H9 (cell line): ENCODE data around the gene FRAS1. TPM values are rescaled to one million over a fixed set of nuclear protein-coding genes. Genes with fewer than 3 reads are reported as not detected.

Source experiments
- DNase-seq: peaks from one replicate; pipeline ENCODE4 v3.0.0-alpha.2; 2017
- H2AFZ ChIP-seq: one replicate; pipeline ENCODE4 v1.6.1; 2013; ENCODE audit warnings: mild to moderate bottlenecking, low read length, control low read depth, moderate library complexity
- H2AK5ac ChIP-seq: 2 replicates; pipeline ENCODE4 v1.6.1; 2013; ENCODE audit warnings: low read length, control low read depth, mixed read lengths; ENCODE audit not compliant: insufficient read length
- H2BK120ac ChIP-seq: one replicate; pipeline ENCODE4 v1.6.1; 2013; ENCODE audit warnings: low read depth, mild to moderate bottlenecking, low read length, control low read depth, inconsistent platforms; ENCODE audit not compliant: poor library complexity, severe bottlenecking
- H2BK12ac ChIP-seq: 2 replicates; pipeline ENCODE4 v1.6.1; 2013; ENCODE audit warnings: low read length, control low read depth, mixed read lengths, low read depth; ENCODE audit not compliant: insufficient read length
- H2BK15ac ChIP-seq: 2 replicates; pipeline ENCODE4 v1.6.1; 2013; ENCODE audit warnings: low read depth, low read length, control low read depth
- H2BK20ac ChIP-seq: one replicate; pipeline ENCODE4 v1.6.1; 2013; ENCODE audit warnings: low read depth, mild to moderate bottlenecking, low read length, control low read depth, inconsistent platforms; ENCODE audit not compliant: poor library complexity, severe bottlenecking
- H2BK5ac ChIP-seq: 2 replicates; pipeline ENCODE4 v1.6.1; 2013; ENCODE audit warnings: low read length, control low read depth, mixed read lengths; ENCODE audit not compliant: insufficient read length
- H3K14ac ChIP-seq: 2 replicates; pipeline ENCODE4 v1.6.1; 2013; ENCODE audit warnings: low read length, control low read depth; ENCODE audit not compliant: insufficient read depth
- H3K18ac ChIP-seq: 2 replicates; pipeline ENCODE4 v1.6.1; 2013; ENCODE audit warnings: low read depth, mild to moderate bottlenecking, mixed read lengths, low read length, control low read depth; ENCODE audit not compliant: insufficient read length
- H3K23ac ChIP-seq: 2 replicates; pipeline ENCODE4 v1.6.1; 2013; ENCODE audit warnings: low read length, control low read depth, mixed read lengths, low read depth; ENCODE audit not compliant: insufficient read length
- H3K23me2 ChIP-seq: 2 replicates; pipeline ENCODE4 v1.6.1; 2013; ENCODE audit warnings: low read depth, mild to moderate bottlenecking, mixed read lengths, low read length, control low read depth; ENCODE audit not compliant: insufficient read length, poor library complexity, severe bottlenecking
- H3K27ac ChIP-seq: 2 replicates; pipeline ENCODE4 v1.5.1; 2013; ENCODE audit warnings: low read length, control low read depth, mixed read lengths, low read depth; ENCODE audit not compliant: insufficient read length
- H3K27me3 ChIP-seq: 2 replicates; pipeline ENCODE4 v1.6.1; 2013; ENCODE audit warnings: low read length, control low read depth, inconsistent platforms; ENCODE audit not compliant: insufficient read depth
- H3K4ac ChIP-seq: 2 replicates; pipeline ENCODE4 v1.6.1; 2013; ENCODE audit warnings: low read depth, mild to moderate bottlenecking, control low read depth, inconsistent platforms, low read length, moderate library complexity
- H3K4me1 ChIP-seq: 2 replicates; pipeline ENCODE4 v1.6.1; 2013; ENCODE audit warnings: low read length, control low read depth, inconsistent platforms; ENCODE audit not compliant: insufficient read depth
- H3K4me2 ChIP-seq: 2 replicates; pipeline ENCODE4 v1.6.1; 2013; ENCODE audit warnings: low read length, control low read depth, mixed read lengths; ENCODE audit not compliant: insufficient read length, insufficient read depth
- H3K56ac ChIP-seq: 2 replicates; pipeline ENCODE4 v1.6.1; 2013; ENCODE audit warnings: low read depth, mild to moderate bottlenecking, mixed read lengths, low read length, control low read depth; ENCODE audit not compliant: insufficient read length
- H3K79me1 ChIP-seq: 2 replicates; pipeline ENCODE4 v1.6.1; 2013; ENCODE audit warnings: low read depth, mild to moderate bottlenecking, moderate library complexity, low read length, control low read depth, inconsistent platforms; ENCODE audit not compliant: insufficient read depth, poor library complexity, severe bottlenecking
- H3K79me2 ChIP-seq: 2 replicates; pipeline ENCODE4 v1.6.1; 2013; ENCODE audit warnings: low read length, control low read depth, inconsistent platforms; ENCODE audit not compliant: insufficient read depth
- H3K9ac ChIP-seq: 2 replicates; pipeline ENCODE4 v1.6.1; 2013; ENCODE audit warnings: low read length, control low read depth, mixed read lengths; ENCODE audit not compliant: insufficient read length; ENCODE audit errors: extremely low read depth
- H3K9me3 ChIP-seq: one replicate; pipeline ENCODE4 v1.6.1; 2013; ENCODE audit warnings: low read depth, low read length, inconsistent platforms; ENCODE audit not compliant: control insufficient read depth
- H3T11ph ChIP-seq: one replicate; pipeline ENCODE4 v1.6.1; 2013; ENCODE audit warnings: mild to moderate bottlenecking, low read length, control low read depth, inconsistent platforms
- H4K20me1 ChIP-seq: one replicate; pipeline ENCODE4 v1.6.1; 2013; ENCODE audit not compliant: control insufficient read depth, insufficient read length, insufficient read depth
- H4K5ac ChIP-seq: 2 replicates; pipeline ENCODE4 v1.6.1; 2013; ENCODE audit warnings: low read depth, mild to moderate bottlenecking, mixed read lengths, low read length, control low read depth; ENCODE audit not compliant: insufficient read length
- H4K8ac ChIP-seq: replicated peaks from 2 replicates; pipeline ENCODE4 v1.6.1; 2013; ENCODE audit warnings: low read length, control low read depth, mixed read lengths, low read depth; ENCODE audit not compliant: insufficient read length
- H4K91ac ChIP-seq: 2 replicates; pipeline ENCODE4 v1.6.1; 2013; ENCODE audit warnings: low read depth, mild to moderate bottlenecking, moderate library complexity, mixed read lengths, low read length, control low read depth; ENCODE audit not compliant: insufficient read length
- H3K27ac Mint-ChIP-seq, 3 experiments: 2 replicates in 2 of 3; 3 replicates in 1 of 3; pipeline ENCODE4 v1.8.0; 2020 to 2021; ENCODE audit warnings: mixed read lengths in 3 of 3, mild to moderate bottlenecking in 1 of 3, moderate library complexity in 1 of 3
- H3K27me3 Mint-ChIP-seq: 2 replicates; pipeline ENCODE4 v1.8.0; 2021; ENCODE audit warnings: low read depth, mild to moderate bottlenecking, moderate library complexity, mixed read lengths
- H3K36me3 Mint-ChIP-seq, 3 experiments: 2 replicates in 2 of 3; 3 replicates in 1 of 3; pipeline ENCODE4 v1.8.0; 2020 to 2021; ENCODE audit warnings: low read depth in 3 of 3, mixed read lengths in 3 of 3; ENCODE audit not compliant: insufficient read depth in 1 of 3
- H3K4me1 Mint-ChIP-seq, 2 experiments: 2 replicates each; pipeline ENCODE4 v1.8.0; 2020; ENCODE audit warnings: mixed read lengths in 2 of 2
- H3K4me3 Mint-ChIP-seq, 2 experiments: 2 replicates in 1 of 2; 3 replicates in 1 of 2; pipeline ENCODE4 v1.8.0; 2020 to 2021; ENCODE audit warnings: mild to moderate bottlenecking in 2 of 2, mixed read lengths in 2 of 2, moderate library complexity in 1 of 2
- H3K9me3 Mint-ChIP-seq, 2 experiments: 2 replicates in 1 of 2; 3 replicates in 1 of 2; pipeline ENCODE4 v1.8.0; 2020; ENCODE audit warnings: mild to moderate bottlenecking in 2 of 2, mixed read lengths in 2 of 2, moderate library complexity in 1 of 2
- WGBS: extraction: QIAGEN DNeasy Blood & Tissue Kit; methylation state at CpG from one replicate; pipeline ENCODE4 v1.1.7; 2013; ENCODE audit warnings: missing lambda C conversion rate, low lambda C conversion rate, mixed read lengths; ENCODE audit not compliant: insufficient read length; ENCODE audit errors: extremely low coverage; 5-methylcytosine and 5-hydroxymethylcytosine counted together
- total RNA-seq: library from RNA; stranded (reverse); gene quantifications from 2 replicates; pipeline ENCODE4 v1.2.1, GENCODE V29; 2021
- TF ChIP-seq, protein P1 (sequence below): fragments of 200-600 bp; sonication (generic); conservative IDR thresholded peaks from 3 replicates; pipeline ENCODE4 v1.8.0; 2021; ENCODE audit warnings: antibody characterized with exemption, mild to moderate bottlenecking

Gene FRAS1
- total RNA-seq, 1 experiment from 2014 or later, result 58.5 TPM

DNA sequence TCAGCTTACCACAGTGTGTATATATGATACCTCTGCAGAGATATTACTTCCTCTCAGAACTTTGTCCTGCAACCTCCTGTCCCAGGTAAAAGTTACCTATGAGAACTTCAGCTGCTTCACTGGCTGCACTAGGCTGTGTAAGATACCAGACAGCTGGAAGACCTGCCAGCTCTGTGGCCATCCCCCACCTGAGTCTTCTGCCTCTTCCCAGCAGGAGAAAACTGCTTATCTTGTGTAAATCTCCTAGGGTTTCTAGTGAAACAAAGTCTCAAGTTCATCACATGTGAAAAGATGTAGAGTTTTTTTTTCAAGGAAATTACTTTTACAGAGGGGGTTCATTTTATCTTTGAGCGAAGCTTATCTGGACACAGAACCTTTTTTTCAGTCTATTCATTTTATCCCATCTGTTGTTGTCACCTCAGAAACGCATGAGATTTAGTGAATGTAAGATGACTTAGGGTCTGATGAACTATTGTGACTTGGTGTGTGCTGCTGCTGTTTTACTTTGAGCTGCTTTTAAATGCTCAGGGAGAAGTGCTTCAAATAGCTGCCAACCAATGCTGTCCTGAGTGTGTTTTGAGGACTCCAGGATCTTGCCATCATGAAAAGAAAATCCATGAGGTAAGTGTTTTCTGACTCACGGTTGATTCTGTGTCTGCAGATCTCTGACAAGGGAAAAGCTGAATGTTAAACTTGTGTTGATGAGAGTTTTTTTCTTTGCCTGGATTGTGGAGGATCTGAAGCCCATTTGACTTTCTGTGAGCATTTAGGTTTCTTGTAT is 187.8 kb downstream of the FRAS1 start:
- WGBS, result no CpG with 5 or more reads among the region's 3 CpGs
- no peak for DNase-seq
- no peak overlapping the region for H2BK5ac ChIP-seq
- no peak overlapping the region for H4K5ac ChIP-seq
- Mint-ChIP-seq H3K27ac (no peak overlapping the region; a peak in 1 of 7 replicates), H3K36me3 (peaks cover 0 to 4% (median 1%) of the 10 kb centered on the region in 3 experiments; a peak in 3 of 7 replicates), H3K27me3 (no peaks in the 10 kb centered on the region), H3K9me3 (no peaks in the 10 kb centered on the region), H3K4me3 (no peak overlapping the region), H3K4me1 (peaks cover 23 to 25% of the 10 kb centered on the region in 2 experiments)
- H2AK5ac ChIP-seq, result no peak overlapping the region
- no peaks in the 10 kb centered on the region for H3K79me1 ChIP-seq
- H3K14ac ChIP-seq, result no peak overlapping the region
- no peak overlapping the region for H2AFZ ChIP-seq
- no peak overlapping the region for H3K23ac ChIP-seq
- H4K8ac ChIP-seq, result no peak overlapping the region
- H2BK20ac ChIP-seq, result no peak overlapping the region
- H3T11ph ChIP-seq, result no peak overlapping the region
- H3K27ac ChIP-seq, result no peak overlapping the region
- H3K9me3 ChIP-seq, result no peaks in the 10 kb centered on the region
- no peak overlapping the region for H3K4me2 ChIP-seq
- TF ChIP-seq, protein P1, sequence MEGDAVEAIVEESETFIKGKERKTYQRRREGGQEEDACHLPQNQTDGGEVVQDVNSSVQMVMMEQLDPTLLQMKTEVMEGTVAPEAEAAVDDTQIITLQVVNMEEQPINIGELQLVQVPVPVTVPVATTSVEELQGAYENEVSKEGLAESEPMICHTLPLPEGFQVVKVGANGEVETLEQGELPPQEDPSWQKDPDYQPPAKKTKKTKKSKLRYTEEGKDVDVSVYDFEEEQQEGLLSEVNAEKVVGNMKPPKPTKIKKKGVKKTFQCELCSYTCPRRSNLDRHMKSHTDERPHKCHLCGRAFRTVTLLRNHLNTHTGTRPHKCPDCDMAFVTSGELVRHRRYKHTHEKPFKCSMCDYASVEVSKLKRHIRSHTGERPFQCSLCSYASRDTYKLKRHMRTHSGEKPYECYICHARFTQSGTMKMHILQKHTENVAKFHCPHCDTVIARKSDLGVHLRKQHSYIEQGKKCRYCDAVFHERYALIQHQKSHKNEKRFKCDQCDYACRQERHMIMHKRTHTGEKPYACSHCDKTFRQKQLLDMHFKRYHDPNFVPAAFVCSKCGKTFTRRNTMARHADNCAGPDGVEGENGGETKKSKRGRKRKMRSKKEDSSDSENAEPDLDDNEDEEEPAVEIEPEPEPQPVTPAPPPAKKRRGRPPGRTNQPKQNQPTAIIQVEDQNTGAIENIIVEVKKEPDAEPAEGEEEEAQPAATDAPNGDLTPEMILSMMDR, result no peak
- peaks cover 2% of the 10 kb centered on the region; the same call in 1 of the 2 replicates for H3K79me2 ChIP-seq
- H3K18ac ChIP-seq, result no peak overlapping the region
- no peak overlapping the region for H3K56ac ChIP-seq
- no peaks in the 10 kb centered on the region for H4K20me1 ChIP-seq
- no peak overlapping the region for H3K9ac ChIP-seq
- peaks cover 3% of the 10 kb centered on the region; the same call in 1 of the 2 replicates for H3K4me1 ChIP-seq
- H2BK15ac ChIP-seq, result no peak overlapping the region
- H3K23me2 ChIP-seq, result no peaks in the 10 kb centered on the region
- H2BK120ac ChIP-seq, result no peak overlapping the region
- no peak overlapping the region for H3K4ac ChIP-seq
- no peaks in the 10 kb centered on the region for H3K27me3 ChIP-seq
- H2BK12ac ChIP-seq, result no peak overlapping the region
- H4K91ac ChIP-seq, result no peak overlapping the region
